NT2/D1 (cell line): ENCODE data around the gene STRIP2.
"Not testable (repeated sequence)": the region's sequence is repeated elsewhere in the genome, so short reads cannot be mapped to it uniquely, and the experiment has no call there.

Source experiments
- DNase-seq: peaks from one replicate; pipeline ENCODE4 v3.0.0-alpha.2; 2011; ENCODE audit warnings: low read depth, low spot score
- H3K27me3 ChIP-seq: 2 replicates; pipeline ENCODE4 v1.6.0; 2011; ENCODE audit warnings: mild to moderate bottlenecking; ENCODE audit not compliant: insufficient read length, insufficient read depth
- H3K36me3 ChIP-seq: 2 replicates; pipeline ENCODE4 v1.6.1; 2011; ENCODE audit warnings: mild to moderate bottlenecking, low read length, mixed read lengths; ENCODE audit not compliant: insufficient read depth, insufficient read length
- H3K4me1 ChIP-seq: 2 replicates; pipeline ENCODE4 v1.5.1; 2011; ENCODE audit not compliant: insufficient read depth, insufficient read length
- H3K4me3 ChIP-seq: 2 replicates; pipeline ENCODE4 v1.5.1; 2011; ENCODE audit warnings: low read depth; ENCODE audit not compliant: insufficient read length
- H3K9ac ChIP-seq: 2 replicates; pipeline ENCODE4 v1.6.0; 2011; ENCODE audit warnings: low read depth; ENCODE audit not compliant: insufficient read length
- H3K9me3 ChIP-seq: 2 replicates; pipeline ENCODE4 v1.5.1; 2011; ENCODE audit warnings: mild to moderate bottlenecking, low read length; ENCODE audit not compliant: insufficient read depth
- SUZ12 ChIP-seq: IDR thresholded peaks from 2 replicates; pipeline ENCODE4 v1.6.1; 2011; ENCODE audit not compliant: insufficient read length, insufficient read depth; ENCODE audit errors: extremely low read depth
- YY1 ChIP-seq: IDR thresholded peaks from 2 replicates; pipeline ENCODE4 v1.6.1; 2011; ENCODE audit not compliant: insufficient read length, insufficient read depth
- ZNF274 ChIP-seq: IDR thresholded peaks from 2 replicates; pipeline ENCODE4 v1.6.1; 2011; ENCODE audit warnings: mild to moderate bottlenecking, low read depth, low read length

Gene STRIP2

GRCh38 chr7:129525225-129525862 lies 91.1 kb downstream of the STRIP2 start:
- Histone ChIP-seq H3K4me3 (no peak overlapping the region), H3K27me3 (no peaks in the 10 kb centered on the region), H3K9me3 (no peaks in the 10 kb centered on the region), H3K4me1 (peaks cover 8% of the 10 kb centered on the region), H3K36me3 (no peaks in the 10 kb centered on the region), H3K9ac (no peak overlapping the region)
- DNase-seq = no peak
- TF ChIP-seq SUZ12 (no peak), YY1 (no peak), ZNF274 (no peak)

- no peaks in the 10 kb centered on the region for H3K27me3 ChIP-seq
- peaks cover 7% of the 10 kb centered on the region for H3K4me1 ChIP-seq
- H3K4me3 ChIP-seq = no peak overlapping the region
- TF ChIP-seq SUZ12 (no peak), ZNF274 (no peak), YY1 (no peak)
- H3K9me3 ChIP-seq = no peaks in the 10 kb centered on the region
- no peak overlapping the region for H3K9ac ChIP-seq
- no peaks in the 10 kb centered on the region for H3K36me3 ChIP-seq
- no peak for DNase-seq
These were observed 95.4 kb downstream of the STRIP2 start for GRCh38 chr7:129529643-129530042.

GRCh38 chr7:129530795-129531391 lies 96.7 kb downstream of the STRIP2 start:
- TF ChIP-seq ZNF274 (no peak), YY1 (no peak), SUZ12 (no peak)
- H3K9me3 ChIP-seq = no peaks in the 10 kb centered on the region
- no peak overlapping the region for H3K9ac ChIP-seq
- H3K4me1 ChIP-seq = peaks cover 7% of the 10 kb centered on the region
- DNase-seq = no peak
- H3K4me3 ChIP-seq = no peak overlapping the region
- H3K27me3 ChIP-seq = no peaks in the 10 kb centered on the region
- H3K36me3 ChIP-seq = no peaks in the 10 kb centered on the region

- no peaks in the 10 kb centered on the region for H3K36me3 ChIP-seq
- H3K9ac ChIP-seq = no peak overlapping the region
- H3K4me1 ChIP-seq = peaks cover 7% of the 10 kb centered on the region
These were observed 97.5 kb downstream of the STRIP2 start for GRCh38 chr7:129531721-129532120.

GRCh38 chr7:129532375-129532774 lies 98.1 kb downstream of the STRIP2 start:
- no peak for TF ChIP-seq ZNF274
- no peak for TF ChIP-seq YY1
- TF ChIP-seq SUZ12 = no peak
- no peak for DNase-seq
- H3K27me3 ChIP-seq = no peaks in the 10 kb centered on the region

More at GRCh38 chr7:129531721-129532120, 97.5 kb downstream of the STRIP2 start:
- DNase-seq = no peak
- H3K9me3 ChIP-seq = no peaks in the 10 kb centered on the region
- H3K27me3 ChIP-seq = no peaks in the 10 kb centered on the region
- TF ChIP-seq ZNF274 (no peak), SUZ12 (no peak), YY1 (no peak)
- H3K4me3 ChIP-seq = no peak overlapping the region

GRCh38 chr7:129534558-129535274 lies 100.5 kb downstream of the STRIP2 start:
- not testable (repeated sequence) for H3K4me3 ChIP-seq, H3K36me3 ChIP-seq, H3K9me3 ChIP-seq, H3K27me3 ChIP-seq, DNase-seq, H3K9ac ChIP-seq, H3K4me1 ChIP-seq

More at GRCh38 chr7:129532375-129532774, 98.1 kb downstream of the STRIP2 start:
- peaks cover 7% of the 10 kb centered on the region for H3K4me1 ChIP-seq
- no peaks in the 10 kb centered on the region for H3K9me3 ChIP-seq
- no peaks in the 10 kb centered on the region for H3K36me3 ChIP-seq
- no peak overlapping the region for H3K9ac ChIP-seq
- no peak overlapping the region for H3K4me3 ChIP-seq

GRCh38 chr7:129535896-129536295 lies 101.7 kb downstream of the STRIP2 start:
- H3K4me1 ChIP-seq = peaks cover 6% of the 10 kb centered on the region
- H3K9me3 ChIP-seq = no peaks in the 10 kb centered on the region
- H3K4me3 ChIP-seq = no peak overlapping the region
- DNase-seq = no peak
- TF ChIP-seq ZNF274 (no peak), SUZ12 (no peak), YY1 (no peak)
- H3K27me3 ChIP-seq = no peaks in the 10 kb centered on the region
- no peak overlapping the region for H3K9ac ChIP-seq
- H3K36me3 ChIP-seq = no peaks in the 10 kb centered on the region
